Measurements from ENCODE around the gene CDKN2B. TPM values are rescaled to one million over a fixed set of nuclear protein-coding genes. Genes with fewer than 3 reads are reported as not detected.

Gene CDKN2B
- polyA plus RNA-seq, 2 of the 4 experiments (the other 2 are of a cell fraction) = not detected

DNA sequence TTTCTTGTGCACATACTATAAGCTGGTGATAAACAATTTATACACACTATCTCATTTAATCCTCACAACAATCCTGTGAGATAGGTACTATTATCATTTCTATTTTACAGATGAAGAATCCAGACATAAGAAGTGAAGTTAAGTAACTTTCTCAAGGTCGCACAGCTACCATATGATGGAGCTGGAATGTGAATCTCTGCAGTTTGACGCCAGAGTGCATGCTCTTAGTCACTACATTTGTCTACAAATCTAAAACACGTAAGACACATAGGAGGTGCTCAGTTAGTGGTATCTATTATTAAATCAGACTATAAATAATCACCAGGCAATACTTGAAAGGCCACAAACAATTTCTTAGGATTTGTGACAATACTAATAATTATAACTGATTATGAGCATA is 45.0 kb upstream of the CDKN2B start:
- ATAC-seq (no peak), DNase-seq (ENCODE audit: low read depth in 1 of 2, low spot score in 1 of 2) (no peak), FAIRE-seq (no peak)
- ChIA-PET POLR2A (no interaction called here), CTCF (no interaction called here)
- WGBS (ENCODE audit: missing lambda C conversion rate) = no CpG with 5 or more reads among the region's 3 CpGs
- Histone ChIP-seq H3K9me3 (no peaks in the 10 kb centered on the region), H3K4me1 (no peaks in the 10 kb centered on the region), H3K27ac (no peak overlapping the region), H3K4me3 (no peak overlapping the region), H3K4me2 (no peak overlapping the region)
- TF ChIP-seq CHD2 (IDR thresholded peaks at IDR 0.05; ENCODE audit: low read length, partially characterized antibody) (no peak), EHF (CRISPR knock-in tag; IDR thresholded peaks at IDR 0.05) (no peak), ZSCAN20 (CRISPR knock-in tag; IDR thresholded peaks at IDR 0.05) (no peak), MAZ (IDR thresholded peaks at IDR 0.05; ENCODE audit: borderline replicate concordance, low read depth, low read length) (no peak), RFX5 (IDR thresholded peaks at IDR 0.05) (no peak), PHF8 (IDR thresholded peaks at IDR 0.05; ENCODE audit: borderline replicate concordance, low read depth) (no peak), ZC3H11A (IDR thresholded peaks at IDR 0.05) (no peak), RNF2 (IDR thresholded peaks at IDR 0.05; ENCODE audit: borderline replicate concordance, low read depth) (no peak), MYC (IDR thresholded peaks at IDR 0.05; ENCODE audit: borderline replicate concordance, low read length) (no peak), EHMT2 (IDR thresholded peaks at IDR 0.05; ENCODE audit: low read depth) (no peak), ESRRA (IDR thresholded peaks at IDR 0.05; ENCODE audit: borderline replicate concordance, low read length) (no peak)
- TF ChIP-seq, protein P1, sequence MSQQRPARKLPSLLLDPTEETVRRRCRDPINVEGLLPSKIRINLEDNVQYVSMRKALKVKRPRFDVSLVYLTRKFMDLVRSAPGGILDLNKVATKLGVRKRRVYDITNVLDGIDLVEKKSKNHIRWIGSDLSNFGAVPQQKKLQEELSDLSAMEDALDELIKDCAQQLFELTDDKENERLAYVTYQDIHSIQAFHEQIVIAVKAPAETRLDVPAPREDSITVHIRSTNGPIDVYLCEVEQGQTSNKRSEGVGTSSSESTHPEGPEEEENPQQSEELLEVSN (IDR thresholded peaks at IDR 0.05; ENCODE audit: borderline replicate concordance, low read depth) = no peak
- TF ChIP-seq, protein P2, sequence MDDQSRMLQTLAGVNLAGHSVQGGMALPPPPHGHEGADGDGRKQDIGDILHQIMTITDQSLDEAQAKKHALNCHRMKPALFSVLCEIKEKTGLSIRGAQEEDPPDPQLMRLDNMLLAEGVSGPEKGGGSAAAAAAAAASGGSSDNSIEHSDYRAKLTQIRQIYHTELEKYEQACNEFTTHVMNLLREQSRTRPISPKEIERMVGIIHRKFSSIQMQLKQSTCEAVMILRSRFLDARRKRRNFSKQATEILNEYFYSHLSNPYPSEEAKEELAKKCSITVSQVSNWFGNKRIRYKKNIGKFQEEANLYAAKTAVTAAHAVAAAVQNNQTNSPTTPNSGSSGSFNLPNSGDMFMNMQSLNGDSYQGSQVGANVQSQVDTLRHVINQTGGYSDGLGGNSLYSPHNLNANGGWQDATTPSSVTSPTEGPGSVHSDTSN (IDR thresholded peaks at IDR 0.05) = no peak
- TF ChIP-seq, protein P3, sequence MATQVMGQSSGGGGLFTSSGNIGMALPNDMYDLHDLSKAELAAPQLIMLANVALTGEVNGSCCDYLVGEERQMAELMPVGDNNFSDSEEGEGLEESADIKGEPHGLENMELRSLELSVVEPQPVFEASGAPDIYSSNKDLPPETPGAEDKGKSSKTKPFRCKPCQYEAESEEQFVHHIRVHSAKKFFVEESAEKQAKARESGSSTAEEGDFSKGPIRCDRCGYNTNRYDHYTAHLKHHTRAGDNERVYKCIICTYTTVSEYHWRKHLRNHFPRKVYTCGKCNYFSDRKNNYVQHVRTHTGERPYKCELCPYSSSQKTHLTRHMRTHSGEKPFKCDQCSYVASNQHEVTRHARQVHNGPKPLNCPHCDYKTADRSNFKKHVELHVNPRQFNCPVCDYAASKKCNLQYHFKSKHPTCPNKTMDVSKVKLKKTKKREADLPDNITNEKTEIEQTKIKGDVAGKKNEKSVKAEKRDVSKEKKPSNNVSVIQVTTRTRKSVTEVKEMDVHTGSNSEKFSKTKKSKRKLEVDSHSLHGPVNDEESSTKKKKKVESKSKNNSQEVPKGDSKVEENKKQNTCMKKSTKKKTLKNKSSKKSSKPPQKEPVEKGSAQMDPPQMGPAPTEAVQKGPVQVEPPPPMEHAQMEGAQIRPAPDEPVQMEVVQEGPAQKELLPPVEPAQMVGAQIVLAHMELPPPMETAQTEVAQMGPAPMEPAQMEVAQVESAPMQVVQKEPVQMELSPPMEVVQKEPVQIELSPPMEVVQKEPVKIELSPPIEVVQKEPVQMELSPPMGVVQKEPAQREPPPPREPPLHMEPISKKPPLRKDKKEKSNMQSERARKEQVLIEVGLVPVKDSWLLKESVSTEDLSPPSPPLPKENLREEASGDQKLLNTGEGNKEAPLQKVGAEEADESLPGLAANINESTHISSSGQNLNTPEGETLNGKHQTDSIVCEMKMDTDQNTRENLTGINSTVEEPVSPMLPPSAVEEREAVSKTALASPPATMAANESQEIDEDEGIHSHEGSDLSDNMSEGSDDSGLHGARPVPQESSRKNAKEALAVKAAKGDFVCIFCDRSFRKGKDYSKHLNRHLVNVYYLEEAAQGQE (IDR thresholded peaks at IDR 0.05) = no peak

DNA sequence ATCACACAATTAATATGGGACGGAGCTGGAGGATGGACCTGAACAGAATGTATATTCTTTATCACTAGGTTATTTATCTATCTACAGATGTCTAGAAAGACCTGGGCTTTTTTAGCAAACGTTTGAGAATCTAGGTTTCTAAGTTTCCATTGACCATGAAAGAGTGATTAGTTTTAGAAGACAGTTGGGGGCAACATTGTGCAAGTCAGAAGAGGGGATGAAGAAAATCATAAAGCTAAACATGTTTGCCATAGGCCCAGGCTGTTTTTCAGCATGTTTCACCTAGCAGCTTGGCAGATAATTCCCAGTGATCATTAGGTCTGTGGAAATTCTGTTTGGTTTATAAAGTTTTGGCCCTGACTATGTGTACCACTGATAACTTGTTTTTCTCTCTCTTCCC is 44.1 kb upstream of the CDKN2B start:
- WGBS (ENCODE audit: missing lambda C conversion rate) = no CpG with 5 or more reads among the region's 2 CpGs
- H3K4me1 ChIP-seq = no peaks in the 10 kb centered on the region
- POLR2A ChIA-PET = no interaction called here
- TF ChIP-seq TFCP2L1 (CRISPR knock-in tag; IDR thresholded peaks at IDR 0.05) (no peak), POLR2A (IDR thresholded peaks at IDR 0.05; ENCODE audit: low read length) (no peak), JUN (IDR thresholded peaks at IDR 0.05) (no peak), CHD4 (IDR thresholded peaks at IDR 0.05; ENCODE audit: borderline replicate concordance) (no peak)
- CTCF ChIA-PET = no interaction called here
- FAIRE-seq (no peak), DNase-seq (ENCODE audit: low read depth in 1 of 2, low spot score in 1 of 2) (no peak), ATAC-seq (no peak)
- H3K27ac ChIP-seq = no peak overlapping the region
- H3K4me2 ChIP-seq = no peak overlapping the region
- no peak overlapping the region for H3K4me3 ChIP-seq
- H3K9me3 ChIP-seq = no peaks in the 10 kb centered on the region

DNA sequence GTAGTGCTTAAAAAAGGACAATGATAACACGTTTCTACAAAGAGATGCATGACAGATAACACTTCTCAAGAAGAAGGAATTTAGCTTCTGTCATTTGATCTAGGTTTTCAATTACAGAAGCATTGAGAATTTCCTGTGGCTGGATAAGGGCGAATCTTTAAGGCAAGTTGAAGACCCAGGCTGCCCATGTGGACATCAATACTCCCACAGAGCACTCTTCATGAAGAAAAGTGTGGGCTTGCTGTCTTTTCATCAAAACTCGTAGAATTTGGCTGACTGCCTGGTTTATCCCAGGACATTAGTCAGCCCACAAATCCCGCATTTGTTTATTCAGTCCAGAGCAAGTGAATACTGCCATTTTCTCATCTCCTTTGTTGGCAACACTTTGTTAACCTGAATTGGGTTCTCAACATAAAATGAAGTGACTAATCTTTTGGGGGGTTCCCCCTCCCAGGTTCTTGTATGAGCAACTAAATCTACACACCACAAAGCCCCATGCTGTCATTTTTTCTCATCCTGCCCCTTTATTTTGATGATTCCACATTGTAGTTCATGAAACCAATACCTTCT is 43.4 kb upstream of the CDKN2B start:
- no peak for FAIRE-seq
- WGBS (ENCODE audit: missing lambda C conversion rate) = no CpG with 5 or more reads among the region's 4 CpGs
- H3K4me1 ChIP-seq = no peaks in the 10 kb centered on the region
- no peak overlapping the region for H3K4me2 ChIP-seq
- DNase-seq (ENCODE audit: low read depth in 1 of 2, low spot score in 1 of 2) = no peak
- no peaks in the 10 kb centered on the region for H3K9me3 ChIP-seq
- ChIA-PET CTCF (no interaction called here), POLR2A (no interaction called here)
- no peak for ATAC-seq
- no peak overlapping the region for H3K27ac ChIP-seq
- no peak overlapping the region for H3K4me3 ChIP-seq
- TF ChIP-seq FOXS1 (CRISPR knock-in tag; IDR thresholded peaks at IDR 0.05) (no peak), PHF8 (IDR thresholded peaks at IDR 0.05; ENCODE audit: borderline replicate concordance, low read depth) (no peak), HDAC2 (IDR thresholded peaks at IDR 0.05) (no peak)
- TF ChIP-seq, protein P4, sequence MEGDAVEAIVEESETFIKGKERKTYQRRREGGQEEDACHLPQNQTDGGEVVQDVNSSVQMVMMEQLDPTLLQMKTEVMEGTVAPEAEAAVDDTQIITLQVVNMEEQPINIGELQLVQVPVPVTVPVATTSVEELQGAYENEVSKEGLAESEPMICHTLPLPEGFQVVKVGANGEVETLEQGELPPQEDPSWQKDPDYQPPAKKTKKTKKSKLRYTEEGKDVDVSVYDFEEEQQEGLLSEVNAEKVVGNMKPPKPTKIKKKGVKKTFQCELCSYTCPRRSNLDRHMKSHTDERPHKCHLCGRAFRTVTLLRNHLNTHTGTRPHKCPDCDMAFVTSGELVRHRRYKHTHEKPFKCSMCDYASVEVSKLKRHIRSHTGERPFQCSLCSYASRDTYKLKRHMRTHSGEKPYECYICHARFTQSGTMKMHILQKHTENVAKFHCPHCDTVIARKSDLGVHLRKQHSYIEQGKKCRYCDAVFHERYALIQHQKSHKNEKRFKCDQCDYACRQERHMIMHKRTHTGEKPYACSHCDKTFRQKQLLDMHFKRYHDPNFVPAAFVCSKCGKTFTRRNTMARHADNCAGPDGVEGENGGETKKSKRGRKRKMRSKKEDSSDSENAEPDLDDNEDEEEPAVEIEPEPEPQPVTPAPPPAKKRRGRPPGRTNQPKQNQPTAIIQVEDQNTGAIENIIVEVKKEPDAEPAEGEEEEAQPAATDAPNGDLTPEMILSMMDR (IDR thresholded peaks at IDR 0.05) = no peak
- TF ChIP-seq, protein P3 (IDR thresholded peaks at IDR 0.05) = no peak
